HepG2 (cell line): ENCODE measurements around the gene ATP6V1G2. TPM values are rescaled to one million over a fixed set of nuclear protein-coding genes. Genes with fewer than 3 reads are reported as not detected.

Experiments
- ATAC-seq: fragments of 200-7000 bp; cut with Tn5 transposase; 3 replicates; pipeline ENCODE4 v1.9.1; 2020; ENCODE audit warnings: mild to moderate bottlenecking, moderate library complexity
- BruUV-seq: library from RNA; stranded (reverse); fragments of 400-500 nt; replicated peaks from 2 replicates; lab custom pipeline; 2021; lab: Mats Ljungman, UMichigan
- CTCF ChIA-PET: fragments of 300-600 bp; formaldehyde crosslinking; extraction: SDS; loops from one replicate; lab custom pipeline; 2021; ENCODE audit warnings: low total read pairs, inconsistent platforms, low intra/inter-chr PET ratio; lab: Yijun Ruan, JAX
- POLR2A ChIA-PET: fragments of 350-600 bp; sonication (Branson Sonifier 250); formaldehyde crosslinking; loops from one replicate; lab custom pipeline; 2020; ENCODE audit warnings: antibody characterized with exemption, inconsistent platforms; lab: Yijun Ruan, JAX
- DNase-seq: peaks from one replicate; pipeline ENCODE4 v3.0.0-alpha.2; 2015; ENCODE audit warnings: low spot score
- FAIRE-seq: peaks from 3 replicates; lab custom pipeline; 2011; peaks lifted over from hg19 to GRCh38; lab: Jason Lieb, UNC
- H2AFZ ChIP-seq: one replicate; pipeline ENCODE4 v1.6.1; 2011; ENCODE audit warnings: low read length, inconsistent platforms
- H3K27ac ChIP-seq: fragments of 300-600 bp; 3 replicates; pipeline ENCODE4 v1.8.0; 2011; ENCODE audit warnings: mixed run types, mild to moderate bottlenecking, mixed read lengths, low read length, inconsistent platforms; ENCODE audit not compliant: insufficient read depth; ENCODE audit errors: extremely low read length
- H3K27me3 ChIP-seq, 2 experiments: fragments of 200-600 bp in 1 of 2; 2 replicates in 1 of 2; 3 replicates in 1 of 2; pipeline versions ENCODE4 v1.6.0 to v1.8.0; 2011; ENCODE audit warnings: low read length in 2 of 2, mild to moderate bottlenecking in 2 of 2, moderate library complexity in 2 of 2, inconsistent platforms in 1 of 2; ENCODE audit not compliant: insufficient read depth in 2 of 2, control insufficient read depth in 1 of 2
- H3K36me3 ChIP-seq, 2 experiments: fragments of 200-600 bp in 1 of 2; replicated peaks in 1 of 2; 2 replicates in 1 of 2; 3 replicates in 1 of 2; pipeline versions ENCODE4 v1.5.1 to v1.8.0; 2011; ENCODE audit warnings: low read length in 2 of 2, inconsistent platforms in 1 of 2; ENCODE audit not compliant: insufficient read depth in 2 of 2, control insufficient read depth in 1 of 2
- H3K4me1 ChIP-seq: 2 replicates; pipeline ENCODE4 v1.5.1; 2012; ENCODE audit warnings: low read length, inconsistent platforms; ENCODE audit not compliant: insufficient read depth
- H3K4me2 ChIP-seq: 2 replicates; pipeline ENCODE4 v1.6.0; 2011; ENCODE audit warnings: low read depth, low read length, inconsistent platforms
- H3K4me3 ChIP-seq, 3 experiments: fragments of 200-600 bp in 1 of 3; sonication (generic), shearing (Covaris generic) in 1 of 3; replicated peaks in 1 of 3; 2 replicates each; pipeline ENCODE4 v1.5.1; 2011 to 2016; ENCODE audit warnings: low read length in 3 of 3, inconsistent platforms in 2 of 3, low read depth in 2 of 3, mild to moderate bottlenecking in 2 of 3, control low read depth in 1 of 3, mixed read lengths in 1 of 3; ENCODE audit not compliant: insufficient read depth in 1 of 3
- H3K79me2 ChIP-seq: one replicate; pipeline ENCODE4 v1.6.1; 2011; ENCODE audit warnings: low read length, inconsistent platforms; ENCODE audit not compliant: insufficient read depth
- H3K9ac ChIP-seq: 2 replicates; pipeline ENCODE4 v1.6.0; 2011; ENCODE audit warnings: mild to moderate bottlenecking, low read depth, low read length, inconsistent platforms; ENCODE audit not compliant: insufficient read depth
- H3K9me3 ChIP-seq: 2 replicates; pipeline ENCODE4 v1.5.1; 2012; ENCODE audit warnings: mild to moderate bottlenecking, low read length
- H4K20me1 ChIP-seq: 2 replicates; pipeline ENCODE4 v1.6.0; 2011; ENCODE audit warnings: inconsistent platforms, mild to moderate bottlenecking, low read length, moderate library complexity; ENCODE audit not compliant: insufficient read depth
- AHR ChIP-seq: IDR thresholded peaks from 2 replicates; pipeline ENCODE4 v1.6.1; 2018; ENCODE audit warnings: missing genetic modification reagents, missing compliant biosample characterization
- EEA1 ChIP-seq: sonication (generic); formaldehyde crosslinking; IDR thresholded peaks from 2 replicates; pipeline ENCODE4 v1.5.1; 2020; ENCODE audit warnings: mild to moderate bottlenecking, missing genetic modification reagents, borderline replicate concordance
- FLYWCH1 ChIP-seq: sonication (generic); formaldehyde crosslinking; IDR thresholded peaks from 2 replicates; pipeline ENCODE4 v1.8.1; 2023; ENCODE audit warnings: mild to moderate bottlenecking, missing genetic modification reagents
- HNRNPK ChIP-seq: fragments of 200-400 bp; formaldehyde crosslinking; IDR thresholded peaks from 2 replicates; pipeline ENCODE4 v1.6.1; 2018; ENCODE audit warnings: low read length, low read depth, moderate library complexity, mild to moderate bottlenecking; ENCODE audit not compliant: poor library complexity, severe bottlenecking
- KLF6 ChIP-seq: IDR thresholded peaks from 2 replicates; pipeline ENCODE4 v1.8.0; 2016; ENCODE audit warnings: missing biosample characterization, missing genetic modification reagents
- KMT2A ChIP-seq: sonication (generic); formaldehyde crosslinking; IDR thresholded peaks from 2 replicates; pipeline ENCODE4 v1.4.0; 2020; ENCODE audit warnings: missing genetic modification reagents
- MBNL3 ChIP-seq: fragments of 250-450 bp; sonication (Bioruptor Pico); conservative IDR thresholded peaks from 2 replicates; pipeline ENCODE4 v1.8.0; 2022; ENCODE audit warnings: mild to moderate bottlenecking, inconsistent platforms
- MED1 ChIP-seq: sonication (generic); formaldehyde crosslinking; IDR thresholded peaks from 2 replicates; pipeline ENCODE4 v1.4.0; 2020; ENCODE audit warnings: missing genetic modification reagents
- PHF21A ChIP-seq: sonication (generic); formaldehyde crosslinking; IDR thresholded peaks from 2 replicates; pipeline ENCODE4 v1.5.0; 2020; ENCODE audit warnings: mild to moderate bottlenecking, missing genetic modification reagents
- RAD21 ChIP-seq: fragments of 450-650 bp; formaldehyde crosslinking; IDR thresholded peaks from 2 replicates; pipeline ENCODE4 v1.5.0; 2020; ENCODE audit warnings: mild to moderate bottlenecking
- REXO4 ChIP-seq: sonication (generic); formaldehyde crosslinking; IDR thresholded peaks from 2 replicates; pipeline ENCODE4 v1.8.0; 2022; ENCODE audit warnings: missing genetic modification reagents, mild to moderate bottlenecking, borderline replicate concordance
- SNAPC2 ChIP-seq: sonication (generic); formaldehyde crosslinking; IDR thresholded peaks from 2 replicates; pipeline ENCODE4 v1.8.1; 2022; ENCODE audit warnings: mild to moderate bottlenecking, missing genetic modification reagents
- SP4 ChIP-seq: sonication (generic); formaldehyde crosslinking; IDR thresholded peaks from 2 replicates; pipeline ENCODE4 v1.8.1; 2023; ENCODE audit warnings: mild to moderate bottlenecking, missing genetic modification reagents
- SRY ChIP-seq: sonication (generic); formaldehyde crosslinking; IDR thresholded peaks from 2 replicates; pipeline ENCODE4 v1.8.0; 2022; ENCODE audit warnings: mild to moderate bottlenecking, missing genetic modification reagents
- TMF1 ChIP-seq: sonication (generic); formaldehyde crosslinking; IDR thresholded peaks from 2 replicates; pipeline ENCODE4 v1.8.1; 2022; ENCODE audit warnings: low read depth, missing genetic modification reagents
- ZC3H13 ChIP-seq: sonication (generic); formaldehyde crosslinking; IDR thresholded peaks from 2 replicates; pipeline ENCODE4 v1.8.1; 2023; ENCODE audit warnings: mild to moderate bottlenecking, missing genetic modification reagents, moderate library complexity
- ZKSCAN5 ChIP-seq: sonication (generic); formaldehyde crosslinking; IDR thresholded peaks from 2 replicates; pipeline ENCODE4 v1.5.1; 2020; ENCODE audit warnings: mild to moderate bottlenecking, missing genetic modification reagents
- ZNF766 ChIP-seq: sonication (generic); formaldehyde crosslinking; IDR thresholded peaks from 2 replicates; pipeline ENCODE4 v1.5.0; 2020; ENCODE audit warnings: missing genetic modification reagents, borderline replicate concordance
- ZNF850 ChIP-seq: sonication (generic); formaldehyde crosslinking; conservative IDR thresholded peaks from 2 replicates; pipeline ENCODE4 v1.9.0; 2021; ENCODE audit warnings: mild to moderate bottlenecking, missing genetic modification reagents
- WGBS: methylation state at CpG from one replicate; pipeline ENCODE4 v1.1.6; 2017; ENCODE audit warnings: low lambda C conversion rate; 5-methylcytosine and 5-hydroxymethylcytosine counted together
- in situ Hi-C: cut with HindIII; loops from 2 replicates; pipeline ENCODE4 v1.10.0; 2017; ENCODE audit warnings: low pct_unique_long_range_greater_than_20kb; ENCODE audit not compliant: extremely low pct_ligation_motif_present
- intact Hi-C: fragments of 100-400 bp; cut with micrococcal nuclease; formaldehyde crosslinking; loops from one replicate; pipeline ENCODE4 v1.10.0; 2022; ENCODE audit not compliant: unreplicated experiment
- polyA plus RNA-seq, 8 experiments: library from polyadenylated mRNA; depleted of rRNA in 3 of 8; stranded (reverse) in 7 of 8; unstranded in 1 of 8; fragments of >200 nt; fragmentation: Illumina TruSeq in 4 of 8; extraction: Trizol in 4 of 8; gene quantifications; 2 replicates each; pipeline versions ENCODE4 v1.2.1 to v1.2.3, GENCODE V29; 2011 to 2016; ENCODE audit warnings: low read depth in 4 of 8, missing spikeins in 1 of 8, mixed read lengths in 1 of 8; ENCODE audit not compliant: insufficient read depth in 1 of 8
- total RNA-seq, 5 experiments: library from RNA; depleted of rRNA; stranded (reverse); fragments of >200 nt; fragmentation: Illumina TruSeq; extraction: Trizol; gene quantifications; 2 replicates each; pipeline ENCODE4 v1.2.3, GENCODE V29; 2016; ENCODE audit warnings: low read depth in 1 of 5
- TF ChIP-seq, protein P1 (sequence below): sonication (generic); formaldehyde crosslinking; IDR thresholded peaks from 2 replicates; pipeline ENCODE4 v1.5.0; 2020; ENCODE audit warnings: missing genetic modification reagents, mild to moderate bottlenecking, borderline replicate concordance
- TF ChIP-seq, protein P2 (sequence below): IDR thresholded peaks from 2 replicates; pipeline ENCODE4 v1.6.1; 2016; ENCODE audit warnings: missing compliant biosample characterization, missing genetic modification reagents, borderline replicate concordance
- TF ChIP-seq, protein P3 (sequence below): fragments of 450-650 bp; IDR thresholded peaks from 2 replicates; pipeline ENCODE4 v1.6.1; 2017

The ATP6V1G2 gene
- total and polyA plus RNA-seq, 2 of the 13 experiments (the other 11 are each of a cell fraction or from before 2014, with no cell fraction given) = 0.27 to 0.83 TPM

DNA sequence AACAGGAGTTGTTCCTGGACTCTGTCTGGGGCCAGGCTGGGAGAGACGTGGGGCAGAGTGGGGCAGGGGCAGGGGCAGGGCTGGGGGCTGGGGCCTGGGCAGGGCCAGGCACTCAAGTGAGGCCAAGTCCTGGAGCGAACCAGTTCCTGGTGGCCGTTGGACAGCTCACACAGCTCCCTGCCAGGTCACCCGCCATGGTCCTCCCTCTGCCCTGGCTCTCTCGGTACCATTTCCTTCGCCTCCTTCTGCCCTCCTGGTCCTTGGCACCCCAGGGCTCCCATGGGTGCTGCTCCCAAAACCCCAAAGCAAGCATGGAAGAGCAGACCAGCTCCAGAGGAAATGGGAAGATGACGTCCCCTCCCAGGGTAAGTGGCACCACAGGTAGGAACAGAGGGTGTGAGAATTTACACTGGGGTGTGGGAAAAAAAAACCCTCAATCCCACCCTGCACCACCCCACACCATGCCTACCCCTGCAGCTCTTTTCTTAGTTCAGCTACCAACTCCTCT lies 17.5 kb downstream of the ATP6V1G2 start, which contains the start of gene MCCD1:
Gene MCCD1, plus strand, starts transcription at position 142 of the 508 bp plus-strand sequence. Its CDS starts 53 bp downstream, at position 195.
- Histone ChIP-seq H3K79me2 (no peaks in the 10 kb centered on the region), H2AFZ (no peak within 1 kb of the TSS), H3K4me2 (peak within 1 kb of the TSS; percentile 56), H3K36me3 (peaks cover 22 to 41% of the 10 kb centered on the region in 2 experiments), H3K27me3 (no peaks in the 10 kb centered on the region), H3K4me3 (peak within 1 kb of the TSS in 1 of 3 experiments; percentile 14; a peak in 1 of 6 replicates), H3K27ac (peak within 1 kb of the TSS; percentile 68), H4K20me1 (peaks cover 29% of the 10 kb centered on the region), H3K9ac (peak within 1 kb of the TSS; percentile 21; the same call in 1 of the 2 replicates), H3K4me1 (peaks cover 80% of the 10 kb centered on the region), H3K9me3 (no peaks in the 10 kb centered on the region)
- ChIA-PET POLR2A (interaction anchor here (0.7 to 8.3 kb wide), 7 partner anchors 10 to 66 kb away, joined by 3 to 123 read pairs (median 4); partner anchors contain the start of genes DDX39B and MICB), CTCF (no interaction called here)
- no TSS peak for BruUV-seq
- ATAC-seq (peak; percentile 63), FAIRE-seq (no peak), DNase-seq (no peak)
- WGBS = 63% methylated on average over 5 of the region's 7 CpGs
- in situ Hi-C loops = loop anchor here (5.0 kb wide), 1 partner anchor 37 kb away; no protein-coding TSS in a partner anchor
- intact Hi-C loops = loop anchor here (2.0 kb wide), 1 partner anchor 32 kb away; no protein-coding TSS in a partner anchor
- 0 out of 2 replicates have a peak, but pooled peaks have one; percentile 41 for TF ChIP-seq KMT2A (CRISPR knock-in tag)
- no peak for TF ChIP-seq FLYWCH1
- TF ChIP-seq EEA1 (CRISPR knock-in tag) = 0 out of 2 replicates have a peak, but pooled peaks have one; percentile 64
- TF ChIP-seq ZC3H13 (CRISPR knock-in tag) = peak; percentile 68; the same call in 1 of the 2 replicates
- TF ChIP-seq AHR = no peak
- TF ChIP-seq, protein P1, sequence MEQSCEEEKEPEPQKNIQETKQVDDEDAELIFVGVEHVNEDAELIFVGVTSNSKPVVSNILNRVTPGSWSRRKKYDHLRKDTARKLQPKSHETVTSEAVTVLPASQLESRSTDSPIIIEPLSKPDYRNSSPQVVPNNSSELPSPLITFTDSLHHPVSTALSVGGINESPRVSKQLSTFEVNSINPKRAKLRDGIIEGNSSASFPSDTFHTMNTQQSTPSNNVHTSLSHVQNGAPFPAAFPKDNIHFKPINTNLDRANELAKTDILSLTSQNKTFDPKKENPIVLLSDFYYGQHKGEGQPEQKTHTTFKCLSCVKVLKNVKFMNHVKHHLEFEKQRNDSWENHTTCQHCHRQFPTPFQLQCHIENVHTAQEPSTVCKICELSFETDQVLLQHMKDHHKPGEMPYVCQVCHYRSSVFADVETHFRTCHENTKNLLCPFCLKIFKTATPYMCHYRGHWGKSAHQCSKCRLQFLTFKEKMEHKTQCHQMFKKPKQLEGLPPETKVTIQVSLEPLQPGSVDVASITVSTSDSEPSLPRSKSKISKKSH (CRISPR knock-in tag) = 0 out of 2 replicates have a peak, but pooled peaks have one; percentile 39
- TF ChIP-seq SRY (CRISPR knock-in tag) = 0 out of 2 replicates have a peak, but pooled peaks have one; percentile 3
- peak; percentile 12; the same call in 1 of the 2 replicates for TF ChIP-seq MED1 (CRISPR knock-in tag)
- 0 out of 2 replicates have a peak, but pooled peaks have one; percentile 17 for TF ChIP-seq RAD21
- 0 out of 2 replicates have a peak, but pooled peaks have one; percentile 28 for TF ChIP-seq ZNF850 (CRISPR knock-in tag)
- no peak for TF ChIP-seq KLF6 (CRISPR knock-in tag)
- TF ChIP-seq SP4 (CRISPR knock-in tag) = peak; percentile 59; the same call in 1 of the 2 replicates
- TF ChIP-seq ZNF766 (CRISPR knock-in tag) = no peak
- peak; percentile 71 for TF ChIP-seq HNRNPK
- peak; percentile 41; the same call in 1 of the 2 replicates for TF ChIP-seq SNAPC2 (CRISPR knock-in tag)
- no peak for TF ChIP-seq ZKSCAN5
- TF ChIP-seq, protein P2, sequence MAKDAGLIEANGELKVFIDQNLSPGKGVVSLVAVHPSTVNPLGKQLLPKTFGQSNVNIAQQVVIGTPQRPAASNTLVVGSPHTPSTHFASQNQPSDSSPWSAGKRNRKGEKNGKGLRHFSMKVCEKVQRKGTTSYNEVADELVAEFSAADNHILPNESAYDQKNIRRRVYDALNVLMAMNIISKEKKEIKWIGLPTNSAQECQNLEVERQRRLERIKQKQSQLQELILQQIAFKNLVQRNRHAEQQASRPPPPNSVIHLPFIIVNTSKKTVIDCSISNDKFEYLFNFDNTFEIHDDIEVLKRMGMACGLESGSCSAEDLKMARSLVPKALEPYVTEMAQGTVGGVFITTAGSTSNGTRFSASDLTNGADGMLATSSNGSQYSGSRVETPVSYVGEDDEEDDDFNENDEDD (CRISPR knock-in tag) = peak; percentile 28; the same call in 1 of the 2 replicates
- TF ChIP-seq, protein P3, sequence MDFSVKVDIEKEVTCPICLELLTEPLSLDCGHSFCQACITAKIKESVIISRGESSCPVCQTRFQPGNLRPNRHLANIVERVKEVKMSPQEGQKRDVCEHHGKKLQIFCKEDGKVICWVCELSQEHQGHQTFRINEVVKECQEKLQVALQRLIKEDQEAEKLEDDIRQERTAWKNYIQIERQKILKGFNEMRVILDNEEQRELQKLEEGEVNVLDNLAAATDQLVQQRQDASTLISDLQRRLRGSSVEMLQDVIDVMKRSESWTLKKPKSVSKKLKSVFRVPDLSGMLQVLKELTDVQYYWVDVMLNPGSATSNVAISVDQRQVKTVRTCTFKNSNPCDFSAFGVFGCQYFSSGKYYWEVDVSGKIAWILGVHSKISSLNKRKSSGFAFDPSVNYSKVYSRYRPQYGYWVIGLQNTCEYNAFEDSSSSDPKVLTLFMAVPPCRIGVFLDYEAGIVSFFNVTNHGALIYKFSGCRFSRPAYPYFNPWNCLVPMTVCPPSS = no peak
- no peak for TF ChIP-seq MBNL3 (CRISPR knock-in tag)
- TF ChIP-seq TMF1 (CRISPR knock-in tag) = 0 out of 2 replicates have a peak, but pooled peaks have one; percentile 48
- no peak for TF ChIP-seq PHF21A (CRISPR knock-in tag)
- no peak for TF ChIP-seq REXO4 (CRISPR knock-in tag)
